ENCODE results near the gene TOX3.

Gene TOX3

GRCh38 chr16:52535076-52535475 is 11.9 kb downstream of the TOX3 start:
- FAIRE-seq = no peak

GRCh38 chr16:52533296-52533695 is 13.6 kb downstream of the TOX3 start:
- FAIRE-seq = no peak

GRCh38 chr16:52532384-52532783 is 14.6 kb downstream of the TOX3 start:
- no peak for FAIRE-seq

GRCh38 chr16:52529226-52529625 is 17.7 kb downstream of the TOX3 start:
- no peak for FAIRE-seq

GRCh38 chr16:52528393-52529065 is 18.4 kb downstream of the TOX3 start:
- FAIRE-seq = no peak

GRCh38 chr16:52526830-52527229 is 20.1 kb downstream of the TOX3 start:
- no peak for FAIRE-seq

GRCh38 chr16:52526116-52526828 is 20.7 kb downstream of the TOX3 start:
- FAIRE-seq = no peak

- FAIRE-seq = no peak
Observed at GRCh38 chr16:52521570-52521969, 25.4 kb downstream of the TOX3 start.

GRCh38 chr16:52518884-52519283 is 28.1 kb downstream of the TOX3 start:
- no peak for FAIRE-seq

- FAIRE-seq = no peak
Observed at GRCh38 chr16:52515068-52515671, 31.8 kb downstream of the TOX3 start.

- no peak for FAIRE-seq
Observed at GRCh38 chr16:52512297-52512987, 34.5 kb downstream of the TOX3 start.

- FAIRE-seq = no peak
Observed at GRCh38 chr16:52501746-52502145, 45.2 kb downstream of the TOX3 start.

GRCh38 chr16:52500963-52501362 is 46.0 kb downstream of the TOX3 start:
- no peak for FAIRE-seq

- no peak for FAIRE-seq
Observed at GRCh38 chr16:52499060-52499440, 47.9 kb downstream of the TOX3 start.

GRCh38 chr16:52498328-52499059 is 48.4 kb downstream of the TOX3 start:
- FAIRE-seq = no peak

- FAIRE-seq = no peak
Observed at GRCh38 chr16:52497067-52497816, 49.7 kb downstream of the TOX3 start.

- no peak for FAIRE-seq
Observed at GRCh38 chr16:52496051-52496876, 50.7 kb downstream of the TOX3 start.

- no peak for FAIRE-seq
Observed at GRCh38 chr16:52494621-52495020, 52.3 kb downstream of the TOX3 start.

GRCh38 chr16:52494145-52494544 is 52.8 kb downstream of the TOX3 start:
- no peak for FAIRE-seq

GRCh38 chr16:52492789-52493357 is 54.1 kb downstream of the TOX3 start:
- FAIRE-seq = no peak

- FAIRE-seq = no peak
Observed at GRCh38 chr16:52491216-52491615, 55.7 kb downstream of the TOX3 start.

Data from colon (tissue), 2 donors.